GM21447 (cell line): Measurements from ENCODE around the gene ATP1B3.
A peak's percentile ranks its signal among the peaks of the same experiment; 100 is the strongest.
"Not testable (repeated sequence)": the region's sequence is repeated elsewhere in the genome, so short reads cannot be mapped to it uniquely, and the experiment has no call there.

ENCODE experiments used
- ATAC-seq: cut with Tn5 transposase; IDR thresholded peaks from one replicate; pipeline ENCODE4 v1.9.1; 2021; ENCODE audit not compliant: unreplicated experiment

The ATP1B3 gene

DNA sequence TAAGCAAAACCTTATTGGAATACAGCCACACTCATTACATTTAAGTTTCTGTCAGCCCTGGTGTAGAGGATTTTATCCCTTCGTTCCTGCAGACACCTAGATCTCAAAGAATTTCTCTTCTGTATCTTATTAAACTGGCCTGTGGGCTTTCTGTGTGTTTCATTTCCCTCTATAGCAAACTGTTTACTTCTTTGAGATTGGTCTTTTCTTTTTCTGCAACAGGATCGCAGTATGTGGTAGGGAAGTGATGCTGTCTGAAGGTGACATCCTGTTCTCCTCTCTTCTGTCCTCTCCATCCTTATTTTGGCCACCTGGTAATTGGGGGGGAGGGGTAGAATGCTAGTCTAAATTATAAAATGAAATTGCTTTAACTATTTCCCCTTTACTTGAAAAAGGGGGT is 25.5 kb downstream of the ATP1B3 start:
- ATAC-seq = peak; percentile 69

DNA sequence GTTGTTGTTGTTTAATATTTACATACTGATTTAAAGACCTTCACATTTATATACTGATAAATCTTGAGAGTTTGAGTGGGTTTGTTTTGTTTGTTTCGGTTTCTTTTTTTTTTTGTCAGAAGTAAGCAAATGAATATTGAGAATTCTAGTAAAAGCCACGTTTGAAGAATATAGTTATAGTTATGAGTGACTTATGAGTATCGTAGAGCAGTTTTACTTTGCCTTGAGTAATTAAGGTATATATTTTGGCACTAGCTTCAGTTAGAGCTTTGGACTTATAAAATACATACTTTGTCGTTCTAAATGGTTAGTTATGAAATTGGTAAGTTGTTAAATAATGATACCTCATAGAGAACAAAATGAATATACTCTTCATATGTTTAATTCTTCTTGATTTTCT is 27.8 kb downstream of the ATP1B3 start:
- no peak for ATAC-seq

DNA sequence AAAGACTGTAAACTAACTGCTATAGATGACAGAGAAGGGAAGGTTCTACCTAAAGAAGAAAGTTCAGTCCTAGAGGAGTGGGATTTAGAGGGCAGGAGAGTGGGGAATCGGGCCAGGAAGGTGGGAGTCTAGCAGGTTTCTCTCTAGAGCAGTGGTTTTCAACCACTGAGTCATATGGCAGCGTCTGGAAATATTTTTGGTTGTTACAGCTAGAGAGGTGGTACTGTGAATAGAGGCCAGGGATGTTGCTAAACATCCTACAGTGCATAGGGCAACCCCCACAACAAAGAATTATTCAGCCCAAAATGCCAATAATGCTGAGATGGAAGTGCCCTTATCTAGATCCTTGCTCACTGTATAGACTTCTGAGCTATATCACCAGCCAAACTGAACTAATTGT is 28.7 kb downstream of the ATP1B3 start:
- ATAC-seq = no peak

DNA sequence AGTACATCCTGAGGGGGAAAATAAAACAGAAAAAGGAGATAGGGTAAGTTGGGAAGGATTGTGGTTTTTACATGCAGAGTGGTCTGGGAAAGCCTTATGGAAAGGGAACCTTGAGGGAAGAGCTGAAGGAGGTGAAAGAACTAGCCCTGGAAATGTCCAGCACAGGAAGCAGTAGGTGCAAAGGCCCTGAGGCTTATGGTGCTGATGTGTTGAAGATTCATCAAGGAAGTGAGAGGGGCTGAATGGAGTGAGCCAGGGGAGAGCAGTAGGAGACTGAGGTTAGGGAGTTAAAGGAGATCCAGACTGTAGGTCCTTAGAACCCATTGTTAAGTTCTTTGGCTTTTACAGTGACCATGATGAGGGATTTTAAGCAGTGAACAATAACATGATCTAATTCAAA is 33.0 kb downstream of the ATP1B3 start:
- ATAC-seq = no peak

DNA sequence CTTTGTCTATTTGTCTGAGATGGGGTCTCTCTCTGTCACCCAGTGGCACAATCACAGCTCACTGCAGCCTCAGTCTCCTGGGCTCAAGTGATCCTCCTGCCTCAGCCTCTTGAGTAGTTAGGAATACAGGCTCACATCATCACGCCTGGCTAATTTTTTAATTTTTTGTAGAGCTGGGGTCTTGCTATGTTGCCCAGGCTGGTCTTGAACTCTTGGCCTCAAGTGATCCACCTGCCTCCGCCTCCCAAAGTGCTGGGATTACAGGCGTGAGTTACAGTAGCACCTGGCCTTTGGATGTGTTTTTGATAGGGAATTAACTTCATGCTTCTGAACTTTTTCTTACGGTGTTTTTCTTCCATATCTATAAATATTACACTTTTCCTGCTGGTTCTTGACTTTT is 33.5 kb downstream of the ATP1B3 start:
- not testable (repeated sequence) for ATAC-seq

DNA sequence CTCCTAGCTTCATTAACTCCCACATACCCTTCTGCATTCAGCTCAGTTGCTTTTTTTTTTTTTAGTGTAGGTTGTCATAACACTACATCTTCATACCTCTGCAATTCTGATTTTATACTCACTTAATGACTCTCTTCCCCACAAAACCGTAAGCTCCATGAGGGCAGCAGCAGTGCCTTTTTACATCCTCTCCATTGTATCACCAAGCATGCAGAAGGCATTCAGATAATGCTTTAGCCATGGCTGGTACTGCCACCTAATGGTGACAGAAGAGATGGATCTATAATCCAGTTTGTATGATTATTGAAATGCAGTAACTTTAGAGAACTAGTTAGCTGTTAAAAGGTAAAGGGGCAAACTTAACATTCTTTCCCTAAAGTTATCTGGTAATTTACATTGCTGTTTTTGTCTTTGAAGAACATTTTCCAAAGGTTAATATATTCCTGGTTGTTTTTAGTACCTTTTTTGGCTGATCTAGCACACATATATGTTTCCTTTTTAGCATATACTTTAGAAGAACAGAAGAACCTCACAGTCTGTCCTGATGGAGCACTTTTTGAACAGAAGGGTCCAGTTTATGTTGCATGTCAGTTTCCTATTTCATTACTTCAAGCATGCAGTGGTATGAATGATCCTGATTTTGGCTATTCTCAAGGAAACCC is 36.8 kb downstream of the ATP1B3 start:
- ATAC-seq = peak; percentile 79

DNA sequence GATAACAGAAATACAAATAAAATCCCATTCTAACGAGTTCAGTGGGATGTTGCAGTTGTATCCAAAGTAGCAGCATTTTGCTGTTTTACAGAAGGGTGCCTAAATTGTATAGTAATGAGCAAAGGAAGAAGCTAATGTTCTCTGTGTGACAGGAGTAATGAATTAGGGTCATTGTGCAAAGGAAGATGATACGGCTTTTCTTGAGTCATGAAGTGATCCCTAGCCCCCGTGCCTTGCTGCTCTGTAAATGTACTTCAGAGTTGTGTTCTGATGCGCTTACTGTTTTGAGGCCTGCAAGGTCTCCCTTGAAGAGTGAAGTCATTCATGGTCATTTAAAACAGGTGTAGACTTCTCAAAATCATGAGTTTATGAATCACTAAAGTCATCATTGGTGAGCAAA is 37.9 kb downstream of the ATP1B3 start:
- no peak for ATAC-seq

DNA sequence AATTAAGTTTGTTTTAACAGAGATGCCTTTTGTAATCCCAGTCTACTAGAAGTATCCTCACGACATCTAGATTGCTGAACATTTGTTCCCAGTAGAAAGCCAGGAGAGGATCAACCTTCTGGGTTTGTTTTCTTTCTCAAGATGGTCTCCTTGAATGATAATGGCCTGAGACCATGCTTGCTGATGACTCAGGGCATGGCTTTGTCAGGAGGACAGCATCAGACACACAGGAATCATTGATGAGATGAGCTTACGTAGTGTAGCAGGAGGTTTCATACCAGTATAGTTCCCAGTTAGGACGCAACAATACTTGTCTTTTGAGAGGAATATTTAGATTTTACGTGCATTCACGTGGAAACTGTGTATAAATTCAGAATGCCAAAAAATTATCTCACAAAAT is 38.6 kb downstream of the ATP1B3 start:
- no peak for ATAC-seq

DNA sequence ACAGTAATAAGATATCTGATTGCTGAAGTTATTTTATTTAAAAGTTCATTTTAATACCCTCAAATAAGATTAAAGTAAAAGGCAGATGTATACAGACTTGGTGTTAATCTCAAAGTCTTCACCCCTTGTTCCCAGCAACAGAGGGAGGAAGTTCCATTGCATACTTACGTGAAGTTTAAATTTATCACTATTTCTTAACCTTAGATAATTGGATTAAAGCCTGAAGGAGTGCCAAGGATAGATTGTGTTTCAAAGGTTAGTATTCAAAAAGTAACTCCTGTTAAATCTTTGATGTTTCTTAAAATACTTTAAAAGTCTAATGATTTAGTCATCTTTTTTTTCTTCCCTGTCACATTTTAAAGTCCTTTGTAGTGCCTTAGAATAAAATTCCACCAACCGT is 39.3 kb downstream of the ATP1B3 start:
- no peak for ATAC-seq

DNA sequence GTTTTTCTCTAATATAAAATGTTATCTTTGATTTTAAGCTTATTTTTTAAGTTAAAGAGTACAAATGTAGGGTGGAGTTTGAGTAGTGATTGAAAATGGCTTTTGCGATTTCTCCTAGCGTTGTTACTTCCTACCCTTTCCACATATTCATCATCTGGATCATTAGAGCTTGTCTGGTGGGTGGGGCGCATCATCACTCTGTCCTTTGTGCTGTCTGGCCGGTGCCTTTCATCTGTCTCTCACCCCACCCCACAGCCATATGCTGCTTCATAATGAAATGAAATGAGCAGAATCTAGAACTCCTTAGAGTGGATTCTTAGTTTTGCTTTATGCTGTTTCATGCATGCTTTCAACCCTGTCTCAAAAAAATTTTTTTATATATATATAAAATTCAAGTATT is 44.3 kb downstream of the ATP1B3 start:
- ATAC-seq = no peak

DNA sequence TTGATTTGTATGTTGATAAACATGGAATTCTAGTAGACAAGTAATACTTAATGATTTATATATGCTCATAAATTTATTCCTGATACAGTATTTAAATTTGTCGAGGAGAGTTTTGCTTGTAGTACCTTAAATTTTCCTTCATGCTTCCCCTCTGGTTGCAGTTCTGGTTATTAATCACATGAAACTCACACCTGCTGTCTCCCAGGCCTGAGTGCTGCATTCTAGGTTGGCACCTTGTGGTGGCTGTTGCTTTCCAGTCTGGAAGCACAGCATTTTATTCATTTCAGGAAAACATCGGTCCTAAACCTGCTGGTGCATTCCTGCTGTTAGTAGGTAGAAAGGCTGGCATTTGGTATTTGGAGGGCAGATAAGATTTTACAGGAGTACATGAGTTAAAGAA is 44.9 kb downstream of the ATP1B3 start:
- ATAC-seq = no peak

DNA sequence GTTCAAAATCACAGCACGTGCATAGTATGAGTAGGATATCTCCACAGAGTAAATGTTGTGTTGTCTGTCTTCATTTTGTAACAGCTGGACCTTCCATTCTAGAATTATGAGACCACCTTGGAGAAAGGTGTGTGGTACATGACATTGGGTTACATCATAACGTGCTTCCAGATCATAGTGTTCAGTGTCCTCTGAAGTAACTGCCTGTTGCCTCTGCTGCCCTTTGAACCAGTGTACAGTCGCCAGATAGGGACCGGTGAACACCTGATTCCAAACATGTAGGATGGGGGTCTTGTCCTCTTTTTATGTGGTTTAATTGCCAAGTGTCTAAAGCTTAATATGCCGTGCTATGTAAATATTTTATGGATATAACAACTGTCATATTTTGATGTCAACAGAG is 49.2 kb downstream of the ATP1B3 start:
- not testable (repeated sequence) for ATAC-seq

DNA sequence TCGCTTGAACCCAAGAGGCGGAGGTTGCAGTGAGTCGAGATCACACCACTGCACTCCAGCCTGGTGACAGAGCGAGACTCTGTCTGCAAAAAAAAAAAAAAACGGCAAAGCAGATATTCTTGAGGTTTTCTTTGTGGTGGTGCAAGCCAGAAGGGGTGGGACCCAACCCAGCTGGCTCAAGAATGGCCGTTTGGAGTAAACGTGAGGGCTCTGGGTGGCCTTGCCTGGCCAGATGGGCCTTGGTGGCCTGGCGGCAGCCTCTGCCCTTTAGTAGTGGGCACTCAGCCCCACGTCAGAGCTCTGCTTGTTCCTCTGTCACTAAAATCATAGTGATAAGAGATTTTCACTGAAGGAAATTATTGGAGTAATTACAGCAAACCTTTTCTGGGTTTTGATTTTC is 50.5 kb downstream of the ATP1B3 start:
- no peak for ATAC-seq

DNA sequence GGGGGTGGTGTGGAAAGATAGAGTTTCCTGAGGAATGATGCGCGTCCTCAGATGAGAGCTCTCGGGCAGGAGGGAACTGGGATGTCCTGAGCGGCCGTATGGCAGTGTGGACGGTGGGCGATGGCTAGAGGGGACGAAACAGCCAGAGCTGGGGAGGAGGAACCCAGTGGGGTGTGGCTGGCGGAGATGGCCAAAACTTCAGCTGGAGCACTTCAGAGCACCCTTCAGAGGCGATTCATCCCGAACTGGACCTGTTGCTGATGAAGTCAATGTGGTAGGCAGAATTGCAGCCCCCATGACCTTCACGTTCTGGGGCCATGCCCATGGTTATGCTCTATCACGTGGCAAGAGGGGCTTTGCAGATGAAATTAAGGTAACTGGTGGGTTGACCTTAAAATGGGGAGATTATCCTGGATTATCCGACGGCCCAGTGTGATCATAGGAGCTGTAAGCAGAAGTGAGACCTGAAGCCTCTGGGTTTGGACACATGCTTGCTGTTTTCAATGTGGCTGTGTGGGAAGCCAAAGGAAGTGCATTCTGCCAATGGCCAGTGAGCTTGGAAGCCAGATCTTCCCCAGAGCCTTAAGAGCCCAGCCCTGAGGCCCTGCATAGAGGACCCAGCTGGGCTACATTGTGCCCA is 52.3 kb downstream of the ATP1B3 start:
- no peak for ATAC-seq

DNA sequence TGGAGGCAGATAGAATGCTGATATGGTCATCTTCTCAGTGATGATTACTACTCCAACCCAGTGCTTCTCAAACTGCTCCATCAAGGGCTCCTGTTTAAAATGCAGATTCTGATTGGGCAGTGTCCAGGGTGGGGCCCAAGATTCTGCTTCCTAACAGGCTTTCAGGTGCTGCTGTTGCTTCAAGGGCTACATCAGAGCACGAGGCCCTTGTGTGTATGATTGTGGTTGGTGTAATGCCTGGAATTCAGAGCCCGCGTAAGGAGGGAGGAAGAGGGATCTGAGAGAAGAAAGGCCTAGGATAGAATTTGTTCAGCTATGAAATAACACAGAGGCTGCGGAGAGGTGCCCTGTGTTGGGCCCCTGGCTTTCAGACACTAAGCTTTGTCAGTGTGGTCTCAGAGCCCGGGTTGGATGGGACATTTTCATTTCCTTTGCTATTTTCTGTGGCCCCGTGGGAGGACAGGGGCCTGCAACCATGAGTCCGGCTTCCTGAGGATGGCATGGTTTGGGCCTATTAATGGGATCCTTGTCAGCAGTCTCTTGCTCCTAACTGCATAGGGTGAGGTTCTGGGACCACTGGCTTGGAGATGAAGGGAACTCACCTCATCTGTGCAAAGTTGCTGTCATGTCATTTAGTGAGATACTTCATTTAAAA is 53.0 kb downstream of the ATP1B3 start:
- ATAC-seq = no peak

DNA sequence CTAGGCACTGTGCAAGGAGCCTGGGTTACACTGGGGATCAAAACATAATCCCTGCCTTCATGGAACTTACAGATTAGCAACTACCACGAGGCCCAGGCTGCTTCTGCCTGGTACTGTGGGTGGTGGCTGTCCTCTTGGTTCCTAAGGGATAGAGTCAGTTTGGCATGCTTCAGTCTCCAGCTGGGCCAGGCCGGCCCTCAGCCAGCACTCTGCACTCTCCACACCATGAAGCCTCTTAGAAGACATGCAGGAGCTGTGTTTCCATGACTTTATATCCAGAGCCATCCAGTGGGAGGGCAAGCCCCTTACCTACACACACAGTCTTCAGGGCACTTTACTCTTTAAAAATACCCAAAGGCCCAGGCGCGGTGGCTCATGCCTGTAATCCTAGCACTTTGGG is 54.4 kb downstream of the ATP1B3 start:
- no peak for ATAC-seq

DNA sequence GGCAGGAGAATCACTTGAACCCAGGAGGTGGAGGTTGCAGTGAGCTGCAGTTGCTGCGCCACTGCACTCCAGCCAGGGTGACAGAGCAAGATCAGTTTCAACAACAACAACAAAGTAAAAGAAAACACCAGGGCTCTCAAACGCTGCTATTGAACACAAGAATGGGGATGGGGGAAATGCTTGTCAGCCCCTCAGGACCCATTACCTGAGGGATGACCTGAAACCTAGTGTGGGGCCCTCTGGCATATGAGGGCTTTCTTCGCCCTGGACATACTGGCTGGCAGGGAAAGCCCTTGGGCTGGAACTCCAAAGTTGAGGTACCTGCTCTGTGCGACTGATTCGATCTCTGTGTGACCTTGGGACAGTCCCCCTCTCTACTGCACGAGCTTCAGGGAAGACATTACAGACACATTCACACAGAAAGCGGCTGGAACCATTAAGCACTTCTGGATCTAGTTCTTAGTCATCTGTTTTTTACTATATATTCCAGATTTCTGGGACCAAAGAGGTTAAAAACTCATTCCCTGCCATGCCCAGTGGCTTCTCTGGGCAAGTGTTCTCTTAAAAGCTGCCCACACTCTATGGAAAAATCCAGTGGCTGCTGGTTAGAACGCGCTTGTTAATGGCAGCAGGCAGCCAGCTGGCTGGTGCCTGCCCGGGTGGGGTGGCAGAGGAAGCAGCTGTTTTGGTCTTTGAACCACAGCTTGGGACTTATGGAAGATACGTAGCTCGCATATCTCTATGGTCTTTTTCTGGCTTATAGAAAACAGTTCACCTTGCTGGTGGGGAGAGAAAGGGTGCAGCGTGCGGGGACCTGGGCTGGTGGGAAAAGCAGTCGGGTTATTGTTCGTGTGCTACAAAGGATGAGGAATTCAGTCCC is 57.2 kb downstream of the ATP1B3 start:
- ATAC-seq = no peak

DNA sequence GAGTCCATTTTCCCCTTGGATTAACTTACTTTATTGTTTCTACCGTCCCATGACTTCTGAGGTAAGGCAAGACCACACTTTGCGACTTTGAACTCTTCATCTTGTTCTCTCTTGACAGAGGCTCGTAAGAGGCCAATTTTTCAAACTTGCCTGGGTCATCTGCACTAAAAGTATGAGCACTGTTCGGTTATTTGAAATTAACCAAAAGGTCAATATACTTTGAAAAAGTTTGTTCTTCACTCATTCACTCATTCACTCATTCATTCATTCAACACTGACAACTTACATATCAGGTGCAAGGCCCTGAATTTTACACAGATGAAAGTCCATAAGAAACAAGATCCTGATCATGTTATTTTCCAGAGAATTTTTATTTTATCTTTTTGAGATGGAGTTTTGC is 57.9 kb downstream of the ATP1B3 start:
- no peak for ATAC-seq

DNA sequence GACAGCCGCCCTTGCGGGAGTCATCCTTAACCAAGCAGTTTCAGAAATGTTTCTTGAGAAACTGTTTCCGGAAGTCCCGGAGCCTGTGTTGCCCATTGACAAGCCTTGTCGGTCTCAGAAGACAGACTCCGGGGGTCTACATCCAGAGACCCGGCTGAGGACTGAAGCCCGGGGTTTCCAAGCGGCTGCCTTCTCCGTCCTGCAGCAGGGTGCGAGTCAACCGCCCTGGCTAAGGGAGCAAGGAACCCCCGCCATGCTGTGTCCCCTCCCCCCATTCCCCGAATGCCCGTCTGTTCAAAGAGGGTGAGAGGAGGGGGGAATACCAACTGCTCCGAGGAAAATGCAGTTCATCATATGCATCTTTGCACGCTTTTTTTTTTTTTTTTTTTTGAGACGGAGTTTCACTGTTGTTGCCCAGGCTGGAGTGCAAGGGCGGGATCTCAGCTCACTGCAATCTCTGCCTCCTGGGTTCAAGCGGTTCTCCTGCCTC is 61.6 kb downstream of the ATP1B3 start:
- no peak for ATAC-seq

DNA sequence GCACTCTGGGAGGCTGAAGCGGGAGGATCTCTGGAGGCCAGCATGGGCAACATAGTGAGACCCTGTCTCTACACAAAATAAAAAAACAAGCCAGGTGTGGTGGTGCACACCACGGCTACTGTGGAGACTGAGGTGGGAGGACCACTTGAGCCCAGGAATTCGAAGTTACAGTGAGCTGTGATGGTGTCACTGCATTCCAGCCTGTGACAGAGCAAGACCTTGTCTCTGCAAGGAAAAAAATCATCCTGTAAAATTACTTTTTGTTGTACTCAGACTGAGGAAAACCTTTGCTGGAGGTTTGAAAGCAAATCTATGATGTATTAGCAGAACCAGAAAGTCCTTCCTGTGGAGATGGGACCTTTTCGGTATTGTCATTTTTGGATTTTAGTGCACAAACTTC is 63.3 kb downstream of the ATP1B3 start:
- no peak for ATAC-seq

DNA sequence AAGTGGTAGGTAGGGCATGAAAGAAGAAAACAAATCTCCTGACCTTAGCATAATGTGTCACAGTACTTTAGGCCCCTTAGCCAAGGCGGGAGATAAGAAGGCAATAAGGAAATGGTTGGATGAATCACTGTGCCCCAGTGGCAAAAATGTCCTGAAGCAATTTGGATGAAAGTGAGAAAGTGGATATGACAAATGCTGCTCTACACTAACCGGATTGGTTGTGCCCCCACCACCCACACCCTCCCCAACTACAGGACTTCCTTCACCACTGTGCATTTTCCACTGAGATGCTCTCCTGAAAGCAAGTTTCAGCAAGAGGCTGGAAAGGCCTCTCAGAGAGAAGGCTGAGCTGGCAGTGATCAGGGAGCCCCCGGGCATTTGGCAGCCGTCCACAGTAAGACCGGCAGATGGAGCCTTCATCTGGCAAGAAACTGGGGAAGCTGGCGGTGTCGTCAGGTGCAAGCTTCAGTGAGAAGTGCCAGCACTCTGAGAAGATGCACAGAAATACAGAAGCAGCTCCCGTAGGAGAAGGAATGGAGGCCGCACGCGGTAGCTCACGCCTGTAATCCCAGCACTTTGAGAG is 63.8 kb downstream of the ATP1B3 start:
- ATAC-seq = no peak
